Coronary artery (tissue), 2 donors: ENCODE results near the gene MAP2K5.

ENCODE experiments used
- DNase-seq: peaks from one replicate; pipeline ENCODE4 v3.0.0-alpha.2; 2017; ENCODE audit warnings: low spot score
- H3K27ac ChIP-seq, 2 donors: fragments of 200-600 bp; sonication (generic); one replicate each; pipeline ENCODE4 v1.5.1; 2016 to 2019
- H3K4me3 ChIP-seq: fragments of 200-600 bp; sonication (generic); 2 replicates; pipeline ENCODE4 v1.5.1; 2016; ENCODE audit warnings: mild to moderate bottlenecking, moderate library complexity
- CTCF ChIP-seq: fragments of 200-600 bp; sonication (generic); IDR thresholded peaks from one replicate; pipeline ENCODE4 v1.5.1; 2019; ENCODE audit warnings: antibody characterized with exemption

The MAP2K5 gene

GRCh38 chr15:67807836-67808235 lies 265.3 kb downstream of the MAP2K5 start:
- DNase-seq: peak; percentile 21

DNA sequence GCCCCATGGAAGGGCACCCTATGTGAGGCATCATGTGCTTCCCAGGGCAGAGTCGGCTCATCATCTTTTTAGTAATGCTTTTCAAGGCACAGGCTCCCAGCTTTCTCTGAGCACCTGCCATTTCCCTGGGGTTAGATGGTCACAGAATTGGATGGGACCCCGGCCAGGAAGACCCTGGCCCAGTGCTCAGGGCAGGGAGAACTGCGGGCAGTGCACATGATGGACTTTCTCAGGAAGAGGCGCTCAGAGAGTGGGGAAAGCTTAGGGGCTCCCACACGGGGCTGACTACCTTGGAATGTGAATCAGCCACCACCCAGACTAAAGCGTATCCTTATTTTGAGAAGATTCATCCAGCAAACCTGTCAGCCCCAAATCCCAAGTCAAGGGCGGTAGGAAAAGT lies 266.3 kb downstream of the MAP2K5 start:
- Histone ChIP-seq H3K4me3 (no peak overlapping the region), H3K27ac (no peak overlapping the region)
- DNase-seq: peak; percentile 54
- TF ChIP-seq CTCF: no peak

More at GRCh38 chr15:67807836-67808235, 265.3 kb downstream of the MAP2K5 start:
- Histone ChIP-seq H3K4me3 (no peak overlapping the region), H3K27ac (no peak overlapping the region)
- no peak for TF ChIP-seq CTCF

GRCh38 chr15:67809441-67809840 lies 266.9 kb downstream of the MAP2K5 start:
- DNase-seq: no peak
- no peak for TF ChIP-seq CTCF
- no peak overlapping the region for H3K27ac ChIP-seq
- H3K4me3 ChIP-seq: no peak overlapping the region

DNA sequence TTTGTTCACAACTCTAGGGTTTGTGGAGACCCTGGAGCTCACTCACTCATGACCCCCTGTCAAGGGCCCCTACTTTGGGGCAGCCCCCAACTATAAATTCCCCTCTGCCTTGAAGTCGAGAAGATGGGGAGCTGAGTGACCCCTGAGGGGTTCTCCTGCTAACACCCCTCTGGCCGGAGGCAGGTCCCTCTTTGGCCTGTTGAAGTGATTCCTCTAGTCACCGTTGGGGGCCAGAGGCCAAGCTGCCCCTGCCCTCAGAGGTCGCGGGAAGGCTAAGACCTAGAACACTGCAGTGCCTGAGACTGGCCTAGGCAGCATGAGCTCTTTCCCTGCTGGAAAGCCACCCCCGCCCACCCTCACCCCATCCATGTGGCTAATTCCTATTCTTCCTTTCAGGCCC lies 267.4 kb downstream of the MAP2K5 start:
- no peak for DNase-seq
- no peak for TF ChIP-seq CTCF
- Histone ChIP-seq H3K4me3 (no peak overlapping the region), H3K27ac (no peak overlapping the region)

GRCh38 chr15:67812241-67812644 lies 269.7 kb downstream of the MAP2K5 start:
- no peak overlapping the region for H3K27ac ChIP-seq
- peak; percentile 24 for DNase-seq
- TF ChIP-seq CTCF: no peak

DNA sequence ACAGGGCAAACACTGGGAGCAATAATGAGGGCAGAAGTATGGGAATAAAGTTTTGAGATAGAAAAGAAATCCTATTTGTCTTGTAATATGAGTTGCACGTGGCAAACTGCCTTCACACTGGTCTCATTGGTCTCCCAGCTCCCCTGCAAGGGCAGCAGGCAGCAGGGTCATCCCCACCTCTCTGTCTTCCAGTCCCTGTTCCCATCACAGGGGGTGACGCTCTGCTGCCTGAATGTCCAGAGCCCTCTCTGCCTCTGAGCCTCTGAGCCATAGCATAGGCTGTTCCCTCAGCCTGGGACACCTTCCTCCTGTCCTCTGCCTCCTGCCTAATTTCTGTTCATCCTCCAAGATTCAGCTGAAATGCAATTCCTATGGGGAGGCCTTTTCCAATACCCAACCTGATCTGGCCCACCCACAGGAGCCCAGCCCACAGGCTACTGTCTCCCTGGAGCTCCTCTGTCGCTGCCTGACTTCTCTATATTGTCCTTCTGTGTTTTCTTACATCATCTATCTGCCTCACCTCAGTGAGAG lies 270.7 kb downstream of the MAP2K5 start:
- DNase-seq: no peak
- TF ChIP-seq CTCF: no peak
- Histone ChIP-seq H3K27ac (no peak overlapping the region), H3K4me3 (no peak overlapping the region)

More at GRCh38 chr15:67812241-67812644, 269.7 kb downstream of the MAP2K5 start:
- no peak overlapping the region for H3K4me3 ChIP-seq

DNA sequence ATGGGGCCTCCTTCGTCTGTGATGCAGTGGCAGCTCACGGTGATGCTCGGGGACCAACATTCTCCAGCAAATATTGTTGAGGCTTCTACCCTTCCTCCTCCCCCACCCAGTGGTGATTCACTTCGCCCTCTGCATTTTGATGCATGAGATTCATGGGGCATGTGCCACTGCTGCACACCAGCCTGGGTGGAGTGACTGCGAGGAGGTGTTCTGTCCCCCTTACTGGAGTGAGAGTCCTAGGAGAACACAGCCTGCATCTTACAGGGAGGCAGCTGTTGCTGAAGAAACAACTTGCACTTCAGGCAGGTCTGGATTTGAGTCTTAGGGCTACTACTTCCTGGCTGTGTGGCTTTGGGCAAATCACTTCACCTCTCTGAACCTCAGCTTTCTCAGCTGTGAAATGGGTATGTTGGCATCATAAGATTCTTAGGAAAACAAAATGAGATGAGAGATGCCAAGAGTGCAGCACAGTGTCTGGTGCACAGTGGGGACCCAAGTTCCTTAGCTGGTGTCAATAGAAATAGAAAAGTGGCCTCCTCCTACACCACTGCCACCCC lies 272.6 kb downstream of the MAP2K5 start:
- no peak for TF ChIP-seq CTCF
- H3K4me3 ChIP-seq: no peak overlapping the region
- H3K27ac ChIP-seq: no peak overlapping the region
- no peak for DNase-seq
